ENCODE results near the gene PTPDC1.

The PTPDC1 gene

GRCh38 chr9:94080249-94080648 lies 4.0 kb upstream of the PTPDC1 start:
- no peaks in the 10 kb centered on the region for H3F3A ChIP-seq (ENCODE audit: low read depth)
- no peaks in the 10 kb centered on the region for H3K79me2 ChIP-seq (ENCODE audit: insufficient read depth, low read length)
- no peak overlapping the region for H3K9ac ChIP-seq (ENCODE audit: low read depth, low read length, poor library complexity, severe bottlenecking)
- H3K36me3 ChIP-seq (ENCODE audit: insufficient read depth, low read length), result no peaks in the 10 kb centered on the region
- no peak overlapping the region for H3K4me3 ChIP-seq (ENCODE audit: low read length, poor library complexity, severe bottlenecking)
- no peaks in the 10 kb centered on the region for H3K4me1 ChIP-seq (ENCODE audit: insufficient read depth, low read length, poor library complexity, severe bottlenecking)
- H2AFZ ChIP-seq (ENCODE audit: low read length), result no peak overlapping the region
- H3K9me2 ChIP-seq (replicated peaks; ENCODE audit: low read depth, low read length), result no peaks in the 10 kb centered on the region
- no peaks in the 10 kb centered on the region for H3K27me3 ChIP-seq (ENCODE audit: insufficient read depth, low read length, poor library complexity, severe bottlenecking)
- H4K20me1 ChIP-seq (ENCODE audit: insufficient read depth, low read length, poor library complexity, severe bottlenecking), result no peaks in the 10 kb centered on the region
- H3K4me2 ChIP-seq (ENCODE audit: low read depth, low read length, poor library complexity, severe bottlenecking), result no peak overlapping the region
- TF ChIP-seq EZH2phosphoT487 (IDR thresholded peaks at IDR 0.05; ENCODE audit: borderline replicate concordance) (no peak), CTCF (conservative IDR thresholded peaks at IDR 0.05; ENCODE audit: low read length) (no peak)
- H3K9me3 ChIP-seq (ENCODE audit: insufficient read depth, low read depth, low read length), result no peaks in the 10 kb centered on the region

GRCh38 chr9:94081435-94081834 lies 2.8 kb upstream of the PTPDC1 start:
- Histone ChIP-seq H3K4me2 (ENCODE audit: low read depth, low read length, poor library complexity, severe bottlenecking) (no peak overlapping the region), H3K4me1 (ENCODE audit: insufficient read depth, low read length, poor library complexity, severe bottlenecking) (no peaks in the 10 kb centered on the region)

GRCh38 chr9:94081864-94082463 lies 2.3 kb upstream of the PTPDC1 start:
- no peaks in the 10 kb centered on the region for H3K9me2 ChIP-seq (replicated peaks; ENCODE audit: low read depth, low read length)
- no peak overlapping the region for H2AFZ ChIP-seq (ENCODE audit: low read length)
- TF ChIP-seq CTCF (conservative IDR thresholded peaks at IDR 0.05; ENCODE audit: low read length) (no peak), EZH2phosphoT487 (IDR thresholded peaks at IDR 0.05; ENCODE audit: borderline replicate concordance) (no peak)
- H3K36me3 ChIP-seq (ENCODE audit: insufficient read depth, low read length), result no peaks in the 10 kb centered on the region
- H3F3A ChIP-seq (ENCODE audit: low read depth), result no peaks in the 10 kb centered on the region
- H3K9ac ChIP-seq (ENCODE audit: low read depth, low read length, poor library complexity, severe bottlenecking), result no peak overlapping the region
- H3K4me2 ChIP-seq (ENCODE audit: low read depth, low read length, poor library complexity, severe bottlenecking), result no peak overlapping the region
- no peaks in the 10 kb centered on the region for H3K9me3 ChIP-seq (ENCODE audit: insufficient read depth, low read depth, low read length)
- H3K4me1 ChIP-seq (ENCODE audit: insufficient read depth, low read length, poor library complexity, severe bottlenecking), result no peaks in the 10 kb centered on the region
- H3K79me2 ChIP-seq (ENCODE audit: insufficient read depth, low read length), result no peaks in the 10 kb centered on the region
- no peak overlapping the region for H3K4me3 ChIP-seq (ENCODE audit: low read length, poor library complexity, severe bottlenecking)
- no peaks in the 10 kb centered on the region for H3K27me3 ChIP-seq (ENCODE audit: insufficient read depth, low read length, poor library complexity, severe bottlenecking)
- H4K20me1 ChIP-seq (ENCODE audit: insufficient read depth, low read length, poor library complexity, severe bottlenecking), result no peaks in the 10 kb centered on the region

More at GRCh38 chr9:94081435-94081834, 2.8 kb upstream of the PTPDC1 start:
- Histone ChIP-seq H4K20me1 (ENCODE audit: insufficient read depth, low read length, poor library complexity, severe bottlenecking) (no peaks in the 10 kb centered on the region), H3K9ac (ENCODE audit: low read depth, low read length, poor library complexity, severe bottlenecking) (no peak overlapping the region), H3K36me3 (ENCODE audit: insufficient read depth, low read length) (no peaks in the 10 kb centered on the region), H3F3A (ENCODE audit: low read depth) (no peaks in the 10 kb centered on the region), H2AFZ (ENCODE audit: low read length) (no peak overlapping the region), H3K79me2 (ENCODE audit: insufficient read depth, low read length) (no peaks in the 10 kb centered on the region), H3K27me3 (ENCODE audit: insufficient read depth, low read length, poor library complexity, severe bottlenecking) (no peaks in the 10 kb centered on the region), H3K4me3 (ENCODE audit: low read length, poor library complexity, severe bottlenecking) (no peak overlapping the region), H3K9me3 (ENCODE audit: insufficient read depth, low read depth, low read length) (no peaks in the 10 kb centered on the region), H3K9me2 (replicated peaks; ENCODE audit: low read depth, low read length) (no peaks in the 10 kb centered on the region)
- no peak for TF ChIP-seq EZH2phosphoT487 (IDR thresholded peaks at IDR 0.05; ENCODE audit: borderline replicate concordance)
- no peak for TF ChIP-seq CTCF (conservative IDR thresholded peaks at IDR 0.05; ENCODE audit: low read length)

All from Loucy (cell line).